HL-60/S4 treated with phorbol 12-myristate 13-acetate at 8.2 ng/mL for 4 days and 3 days (cell line): Measurements from ENCODE around the gene CALHM3.

Experiments
- in situ Hi-C: fragments of 300-500 bp; cut with MboI; formaldehyde crosslinking; loops from 2 replicates; pipeline ENCODE4 v1.15.0; 2022; ENCODE audit warnings: low sequenced_read_pairs

The CALHM3 gene

GRCh38 chr10:103451831-103452505 lies 27.1 kb downstream of the CALHM3 start, which contains the start of gene CALHM2:
Gene CALHM2, minus strand, starts transcription at chr10:103452370. Its CDS starts 2,429 bp downstream, at chr10:103449941.
- in situ Hi-C loops: no loop called here

GRCh38 chr10:103451091-103451813 lies 27.8 kb downstream of the CALHM3 start:
- in situ Hi-C loops: no loop called here

- in situ Hi-C loops: no loop called here
Measured at GRCh38 chr10:103450201-103450695, 28.8 kb downstream of the CALHM3 start.

GRCh38 chr10:103449208-103450144 lies 29.6 kb downstream of the CALHM3 start:
- in situ Hi-C loops: no loop called here

GRCh38 chr10:103448746-103449145 lies 30.3 kb downstream of the CALHM3 start:
- in situ Hi-C loops: no loop called here

- in situ Hi-C loops: no loop called here
Measured at GRCh38 chr10:103447187-103447586, 31.9 kb downstream of the CALHM3 start.

- in situ Hi-C loops: no loop called here
Measured at GRCh38 chr10:103445767-103446567, 33.1 kb downstream of the CALHM3 start.

- in situ Hi-C loops: no loop called here
Measured at GRCh38 chr10:103445366-103445765, 33.7 kb downstream of the CALHM3 start.

- in situ Hi-C loops: no loop called here
Measured at GRCh38 chr10:103444478-103444877, 34.6 kb downstream of the CALHM3 start.

GRCh38 chr10:103443475-103444185 lies 35.4 kb downstream of the CALHM3 start:
- in situ Hi-C loops: no loop called here

GRCh38 chr10:103442031-103442461 lies 37.0 kb downstream of the CALHM3 start:
- in situ Hi-C loops: no loop called here

- in situ Hi-C loops: no loop called here
Measured at GRCh38 chr10:103441611-103442010, 37.4 kb downstream of the CALHM3 start.

GRCh38 chr10:103441206-103441605 lies 37.8 kb downstream of the CALHM3 start:
- in situ Hi-C loops: no loop called here

- in situ Hi-C loops: no loop called here
Measured at GRCh38 chr10:103440416-103440815, 38.6 kb downstream of the CALHM3 start.

GRCh38 chr10:103439776-103440175 lies 39.3 kb downstream of the CALHM3 start:
- in situ Hi-C loops: no loop called here

- in situ Hi-C loops: no loop called here
Measured at GRCh38 chr10:103433858-103434257, 45.2 kb downstream of the CALHM3 start.

- in situ Hi-C loops: no loop called here
Measured at GRCh38 chr10:103431902-103432301, 47.1 kb downstream of the CALHM3 start.

- in situ Hi-C loops: loop anchor here (10.0 kb wide), 1 partner anchor 55 kb away; no protein-coding TSS in a partner anchor
Measured at GRCh38 chr10:103429647-103430046, 49.4 kb downstream of the CALHM3 start.

GRCh38 chr10:103428989-103429643 lies 49.9 kb downstream of the CALHM3 start:
- in situ Hi-C loops: loop anchor here (10.0 kb wide), 1 partner anchor 56 kb away; no protein-coding TSS in a partner anchor
